NCI-H2081 treated with DMSO at 0.1 percent for 48 hours (cell line): Measurements from ENCODE around the gene ADNP.
"Not testable (repeated sequence)": the region's sequence is repeated elsewhere in the genome, so short reads cannot be mapped to it uniquely, and the experiment has no call there.

Experiments used
- DNase-seq: peaks from one replicate; lab custom pipeline; 2025; lab: John Stamatoyannopoulos, UW

ADNP gene

DNA sequence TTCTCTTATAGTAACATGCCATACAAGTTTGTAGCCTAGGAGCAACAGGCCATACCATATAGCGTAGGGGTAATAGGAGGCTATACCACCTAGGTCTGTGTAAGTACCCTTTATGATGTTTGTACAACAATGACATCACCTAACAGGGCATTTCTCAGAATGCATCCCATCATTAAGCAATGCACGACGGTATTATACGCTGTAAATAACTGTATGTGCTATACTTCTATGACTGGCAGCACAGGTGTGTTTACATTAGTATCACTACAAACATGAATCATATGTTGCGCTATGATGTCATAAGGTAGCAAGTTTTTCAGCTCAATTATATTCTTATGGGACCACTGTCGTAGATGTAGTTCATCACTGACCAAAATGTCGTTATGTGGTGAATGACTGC lies 31.0 kb downstream of the ADNP start:
- DNase-seq: no peak

DNA sequence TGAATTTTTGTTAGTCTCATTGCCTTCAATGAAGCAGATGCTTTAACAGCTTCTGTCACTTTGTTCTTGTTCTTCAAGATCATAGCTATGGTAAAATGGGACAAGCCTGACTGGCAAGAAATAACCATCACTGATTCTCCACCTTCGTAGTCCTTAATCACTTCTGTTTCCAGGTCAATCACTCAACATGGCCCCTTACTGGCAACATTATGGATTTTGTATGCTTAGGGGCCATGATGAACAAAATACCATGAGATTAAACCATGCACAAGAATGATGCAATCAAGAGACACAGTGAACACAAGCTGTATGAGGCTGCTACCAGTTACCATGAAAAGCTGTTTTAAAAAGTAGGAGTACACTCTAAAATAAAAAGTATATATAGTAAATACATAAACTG lies 32.8 kb downstream of the ADNP start:
- no peak for DNase-seq

DNA sequence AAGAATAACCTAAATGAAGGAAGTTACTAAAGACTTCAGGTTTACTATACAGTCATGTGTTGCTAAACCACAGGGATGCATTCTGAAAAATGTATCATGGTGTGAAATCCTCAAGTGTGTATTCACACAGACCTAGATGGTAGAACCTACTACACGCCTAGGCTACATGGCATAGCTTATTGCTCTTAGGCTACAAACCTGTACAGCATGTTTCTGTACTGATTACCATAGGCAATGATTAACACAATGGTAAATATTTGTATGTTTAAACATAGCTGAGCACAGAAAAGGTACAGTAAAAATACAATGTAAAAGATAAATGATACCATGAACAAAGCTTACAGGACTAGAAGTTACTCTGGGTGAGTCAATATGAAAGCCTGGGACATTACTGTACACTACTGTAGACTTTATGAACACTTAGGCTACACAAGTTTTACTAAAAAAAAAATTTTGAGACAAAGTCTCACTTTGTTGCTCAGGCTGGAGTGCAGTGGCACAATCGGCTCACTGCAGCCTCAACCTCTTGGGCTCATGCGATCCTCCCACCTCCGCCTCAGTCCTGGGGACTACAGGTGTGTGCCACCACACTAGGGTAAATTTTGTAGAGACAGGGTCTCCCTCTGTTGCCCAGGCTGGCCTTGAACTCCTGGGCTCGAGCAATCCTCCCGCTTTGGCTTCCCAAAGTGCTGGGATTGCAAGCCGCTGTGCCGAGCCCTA lies 36.0 kb downstream of the ADNP start:
- no peak for DNase-seq

DNA sequence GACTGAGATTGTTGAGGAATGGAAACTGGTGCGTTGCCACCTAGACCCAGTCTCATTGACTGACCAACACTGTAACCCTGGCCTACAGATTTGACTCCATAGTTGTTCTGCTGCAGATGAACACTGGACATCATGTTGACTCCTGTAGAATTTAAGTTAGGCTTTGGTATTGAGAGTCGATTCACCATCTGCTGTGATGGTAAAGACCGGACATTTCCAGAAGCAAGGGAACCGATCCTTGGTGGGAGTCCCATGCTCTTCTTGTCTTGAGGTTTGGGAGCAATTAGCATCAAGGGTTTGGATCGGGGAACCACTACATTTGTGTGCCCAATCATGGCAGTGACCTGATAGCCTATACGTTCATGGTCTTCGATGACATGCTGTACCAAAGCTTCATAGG lies 37.6 kb downstream of the ADNP start:
- DNase-seq: no peak

DNA sequence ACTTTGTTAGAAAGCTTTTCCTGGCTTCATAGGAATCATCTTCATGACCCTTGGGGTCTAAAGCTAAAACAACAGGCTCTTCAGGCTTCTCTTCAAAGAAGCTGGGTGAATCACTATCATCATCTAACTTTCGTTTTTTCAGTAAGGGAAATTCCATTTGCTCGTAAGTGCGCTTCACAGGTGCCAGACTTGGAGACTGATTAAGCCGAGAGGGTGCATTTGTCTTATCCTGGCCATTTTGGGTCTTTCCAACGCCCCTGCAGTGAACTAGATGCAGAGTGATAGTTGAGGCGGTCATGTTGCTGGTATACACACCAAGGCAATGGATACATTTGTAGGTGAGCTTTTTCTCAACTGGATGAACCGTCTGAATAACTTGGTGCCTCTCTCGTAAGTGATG lies 38.8 kb downstream of the ADNP start:
- DNase-seq: no peak

DNA sequence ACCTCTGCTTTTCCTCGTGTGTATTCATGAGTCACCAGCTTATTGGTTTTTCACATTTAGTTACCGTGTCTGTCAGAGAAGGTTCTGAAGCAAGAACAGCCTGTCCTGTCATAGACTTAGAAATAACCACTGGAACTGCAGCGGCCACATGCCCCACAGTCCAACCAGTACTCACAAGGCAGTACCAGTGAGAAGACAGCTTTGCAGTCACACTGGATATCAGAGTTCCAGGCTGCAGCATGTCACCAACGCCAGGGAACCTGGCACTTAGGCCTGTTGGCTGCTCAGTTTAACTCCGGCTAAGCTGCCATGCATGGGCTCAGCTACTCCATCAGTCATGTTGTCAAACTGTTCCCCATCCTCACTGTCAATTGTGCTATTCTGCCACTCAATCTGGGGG lies 40.1 kb downstream of the ADNP start:
- no peak for DNase-seq

DNA sequence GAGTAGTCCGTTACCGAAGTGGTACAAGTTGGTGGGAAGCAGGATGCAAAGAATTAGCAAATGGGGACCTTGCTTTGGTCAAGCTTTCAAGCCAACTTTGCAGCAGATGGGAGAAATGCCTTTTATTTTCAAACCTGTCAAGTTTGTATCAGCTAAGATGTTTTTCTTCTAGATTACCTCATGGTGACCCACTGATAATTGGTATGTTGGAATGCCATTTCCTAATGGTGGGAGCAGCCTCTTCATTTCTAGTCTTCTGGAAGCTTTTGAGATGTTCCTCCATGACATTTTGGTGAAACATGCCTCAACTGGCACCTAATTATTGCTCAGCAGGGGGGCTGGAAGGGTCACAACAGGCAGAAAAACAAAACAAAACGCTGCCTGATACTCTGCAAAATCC lies 43.7 kb downstream of the ADNP start:
- no peak for DNase-seq

DNA sequence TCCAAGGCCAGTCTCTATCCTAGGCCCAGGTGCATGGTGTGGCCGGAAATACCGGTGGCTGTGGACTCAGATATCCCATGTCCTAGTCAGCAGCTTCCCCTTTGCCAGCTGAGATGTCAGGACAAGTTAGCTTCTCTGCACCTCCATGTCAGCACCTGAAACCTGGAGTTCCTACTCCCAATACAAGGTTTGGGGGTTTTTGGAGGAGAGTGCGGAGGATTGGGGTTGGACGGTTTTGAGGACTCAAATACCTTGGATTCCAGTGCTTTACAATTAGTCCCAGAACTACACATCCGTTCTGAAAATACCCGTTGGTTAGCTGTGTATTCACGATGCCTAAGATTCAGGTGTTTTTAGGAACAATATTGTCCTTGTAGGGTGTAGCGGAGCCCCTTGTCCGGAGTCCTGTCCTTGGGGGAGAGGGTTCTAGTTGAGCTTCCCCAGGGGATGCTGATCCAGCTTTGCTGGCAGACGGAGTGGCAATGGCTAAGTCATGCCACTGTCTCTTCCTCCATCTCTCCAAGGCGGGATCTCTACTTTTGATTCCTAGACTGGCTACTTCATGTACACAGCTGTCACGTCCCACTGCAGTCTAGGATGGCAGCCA lies 45.0 kb downstream of the ADNP start:
- DNase-seq: no peak

DNA sequence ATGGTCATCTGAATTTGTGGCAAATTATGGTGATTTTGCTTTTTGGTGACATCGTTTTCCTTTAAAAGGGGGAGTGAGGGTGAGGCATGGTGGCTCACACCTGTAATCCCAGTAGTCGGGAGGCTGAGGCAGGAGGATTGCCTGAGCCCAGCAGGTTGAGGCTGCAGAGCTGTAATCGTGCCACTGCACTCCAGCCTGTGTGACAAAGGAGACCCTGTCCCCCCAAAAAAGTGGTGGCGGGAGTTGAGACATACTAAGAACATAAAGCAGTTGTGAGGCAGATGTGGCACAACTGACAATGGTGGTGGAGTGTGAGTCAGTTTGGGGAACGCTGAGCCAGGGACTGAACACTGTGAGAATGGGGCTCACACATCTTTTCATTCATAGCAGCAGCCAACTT lies 45.5 kb downstream of the ADNP start:
- DNase-seq: no peak

DNA sequence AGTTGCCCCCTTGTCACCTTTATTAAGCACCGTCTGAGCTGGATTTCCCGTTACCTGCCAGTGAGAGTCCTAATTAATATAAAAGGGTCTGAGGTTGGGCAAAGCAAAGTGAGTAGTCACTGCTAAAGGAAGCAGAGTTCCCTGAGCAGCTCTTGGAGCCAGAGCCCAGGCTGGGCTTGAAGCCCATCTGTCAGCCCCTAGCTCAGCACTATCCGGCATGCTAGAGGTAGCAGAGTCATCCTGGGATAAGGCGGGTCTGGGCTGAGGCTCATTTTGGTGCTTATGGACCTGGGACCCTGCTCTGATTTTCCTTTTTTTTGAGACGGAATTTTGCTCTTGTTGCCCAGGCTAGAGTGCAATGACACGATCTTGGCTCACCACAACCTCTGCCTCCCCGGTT lies 46.2 kb downstream of the ADNP start:
- no peak for DNase-seq

DNA sequence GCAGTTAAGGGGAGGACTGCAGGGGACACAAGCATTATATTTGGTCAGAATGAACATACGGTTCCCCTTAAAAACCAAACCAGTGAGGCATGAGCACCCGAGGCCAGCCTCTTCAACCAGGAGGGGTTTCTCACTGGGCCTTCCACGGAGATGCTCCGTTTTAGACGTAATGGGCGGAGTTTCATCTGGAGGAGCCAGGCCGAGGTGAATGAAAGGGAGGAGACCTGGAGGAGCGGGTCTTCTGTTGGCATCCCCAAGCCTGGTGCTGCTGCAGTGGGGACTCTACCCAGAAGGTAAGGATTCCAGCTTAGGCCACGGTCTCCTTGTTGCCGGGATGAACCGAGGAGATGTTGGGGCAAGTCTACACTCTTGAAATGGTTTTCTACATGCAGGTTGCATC lies 47.4 kb downstream of the ADNP start:
- DNase-seq: no peak

DNA sequence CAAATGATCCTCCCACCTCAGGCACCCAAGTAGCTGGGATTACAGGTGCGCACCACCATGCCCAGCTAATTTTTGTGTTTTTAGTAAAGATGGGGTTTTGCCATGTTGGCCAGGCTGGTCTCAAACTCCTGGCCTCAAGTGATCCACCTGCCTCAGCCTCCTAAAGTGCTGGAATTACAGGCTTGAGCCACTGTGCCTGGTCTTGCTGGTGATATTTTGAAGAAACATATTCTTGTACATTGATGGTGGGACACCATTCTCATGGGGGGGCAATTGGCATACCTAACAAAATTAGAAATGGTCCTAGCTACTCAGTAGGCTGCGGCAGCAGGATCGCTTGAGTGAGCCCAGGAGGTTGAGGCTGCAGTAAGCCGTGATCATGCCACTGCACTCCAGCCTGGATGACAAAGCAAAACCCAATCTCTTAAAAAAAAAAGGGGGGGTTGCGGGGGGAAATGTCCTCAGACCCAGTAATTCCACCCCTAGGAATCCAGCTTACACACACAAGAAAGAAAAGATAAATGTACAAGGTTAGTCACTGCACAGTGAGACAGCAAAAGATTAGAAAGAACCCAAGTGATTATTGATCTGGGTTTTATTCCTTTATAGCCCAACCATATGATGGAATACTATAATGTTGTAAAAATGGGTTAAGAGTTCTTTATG lies 49.3 kb downstream of the ADNP start:
- DNase-seq: not testable (repeated sequence)

DNA sequence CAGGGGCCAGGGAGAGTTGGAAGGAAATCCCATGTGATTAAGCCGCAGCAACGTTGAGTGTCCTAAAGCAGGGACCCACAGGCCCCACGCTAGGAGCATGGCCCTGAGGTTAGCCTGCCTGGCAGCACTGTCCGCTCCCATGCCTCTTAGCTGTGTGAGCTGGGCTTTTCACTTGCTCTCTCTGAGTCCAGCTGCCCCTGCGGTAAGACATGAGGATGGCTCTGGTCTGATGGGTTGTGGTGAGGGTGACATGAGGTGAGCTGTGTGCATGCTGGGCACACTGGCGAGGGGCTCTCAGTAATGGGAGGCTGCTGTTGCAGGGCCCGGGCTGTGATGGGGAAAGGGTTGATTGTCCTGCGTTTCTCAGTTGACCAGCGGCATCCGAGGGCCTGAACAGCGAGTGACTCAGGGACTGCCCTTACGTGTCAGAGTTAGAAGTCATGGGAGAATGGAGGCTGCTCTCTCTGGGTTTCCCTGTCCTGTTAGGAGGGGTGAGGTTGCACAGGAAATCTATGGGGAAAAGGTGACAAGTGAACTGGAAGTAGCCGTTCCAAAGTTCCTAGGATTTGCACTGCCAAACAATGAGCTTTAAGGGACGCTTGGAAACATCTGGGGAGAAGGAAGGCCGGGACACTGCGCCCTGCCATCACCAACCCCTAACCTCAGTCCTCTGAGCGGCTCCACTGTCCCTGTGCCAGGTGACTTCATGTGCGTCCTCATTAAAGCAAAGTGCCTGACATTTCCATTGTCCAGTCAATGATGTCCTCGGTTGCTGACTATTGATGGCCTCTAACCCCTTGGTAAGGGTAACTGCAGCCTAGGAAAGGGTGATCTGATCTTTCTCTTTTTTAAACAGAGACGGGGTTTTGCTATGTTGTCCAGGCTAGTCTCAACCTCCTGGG lies 51.3 kb downstream of the ADNP start:
- no peak for DNase-seq

DNA sequence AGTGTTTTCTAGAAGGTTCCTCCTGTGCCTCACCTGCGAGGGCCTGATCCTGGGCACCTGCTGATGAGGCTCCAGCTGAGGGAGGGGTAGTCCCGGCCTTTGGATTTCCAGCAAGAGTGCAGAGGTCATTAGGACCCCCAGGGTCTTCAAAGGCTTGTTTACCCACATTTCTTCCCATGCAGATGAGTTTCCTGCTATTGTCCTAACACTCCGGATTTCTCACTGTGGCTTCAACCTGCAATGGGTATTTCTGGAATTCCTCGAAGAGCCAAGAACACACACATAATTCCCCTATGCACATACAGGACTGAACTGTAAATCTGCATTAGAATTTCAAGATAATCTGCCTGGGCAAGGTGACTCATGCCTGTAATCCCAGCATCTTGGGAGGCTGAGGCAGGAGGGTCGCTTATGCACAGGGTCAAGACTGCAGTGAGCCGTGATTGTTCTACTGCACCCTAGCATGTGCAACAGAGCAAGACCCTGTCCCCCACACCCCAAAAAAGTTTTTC lies 53.9 kb downstream of the ADNP start:
- DNase-seq: no peak

DNA sequence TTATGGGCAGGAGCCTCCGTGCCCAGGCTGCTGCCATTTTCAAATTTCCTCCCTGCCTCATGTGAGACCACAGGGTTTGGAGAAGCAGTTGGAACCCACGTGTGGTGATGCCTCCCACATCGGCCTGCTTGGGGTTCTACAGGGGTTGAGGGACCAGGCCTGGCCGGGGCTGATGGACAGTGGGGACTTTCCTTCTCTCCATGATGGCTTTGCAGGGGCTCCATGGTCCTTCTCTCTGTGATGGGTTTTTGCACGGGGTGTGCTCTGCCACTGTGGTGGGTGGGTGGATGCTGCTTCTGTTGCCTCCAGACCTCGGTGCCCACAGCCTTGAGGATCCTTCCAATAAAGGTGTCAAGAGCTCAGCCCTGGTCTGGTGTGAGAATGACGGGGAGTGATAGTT lies 54.4 kb downstream of the ADNP start:
- DNase-seq: no peak

DNA sequence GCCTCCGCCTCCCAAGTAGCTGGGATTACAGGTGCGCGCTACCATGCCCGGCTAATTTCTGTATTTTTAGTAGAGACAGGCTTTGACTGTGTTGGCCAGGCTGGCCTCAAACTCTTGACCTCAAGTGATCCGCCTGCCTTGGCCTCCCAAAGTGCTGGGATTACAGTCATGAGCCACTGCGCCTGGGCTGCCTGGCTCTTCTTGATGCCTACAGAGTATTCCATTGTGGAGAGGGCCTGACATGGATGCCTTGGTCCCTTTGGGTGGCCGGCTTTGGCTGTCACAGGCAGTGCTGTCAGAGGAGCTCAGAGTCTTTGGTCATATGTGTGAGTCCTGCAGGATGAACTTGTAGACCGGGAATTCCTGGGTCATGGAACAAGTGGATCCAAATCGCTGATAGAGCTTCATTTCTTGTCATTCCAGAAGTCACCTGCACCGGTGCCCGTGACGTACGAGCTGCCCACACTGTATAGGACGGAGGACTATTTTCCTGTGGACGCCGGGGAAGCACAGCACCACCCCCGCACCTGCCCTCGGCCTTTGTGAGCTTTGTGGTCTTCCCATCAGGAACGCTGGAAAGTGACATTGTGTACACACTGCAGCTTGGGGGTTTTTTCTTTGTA lies 55.1 kb downstream of the ADNP start:
- no peak for DNase-seq

DNA sequence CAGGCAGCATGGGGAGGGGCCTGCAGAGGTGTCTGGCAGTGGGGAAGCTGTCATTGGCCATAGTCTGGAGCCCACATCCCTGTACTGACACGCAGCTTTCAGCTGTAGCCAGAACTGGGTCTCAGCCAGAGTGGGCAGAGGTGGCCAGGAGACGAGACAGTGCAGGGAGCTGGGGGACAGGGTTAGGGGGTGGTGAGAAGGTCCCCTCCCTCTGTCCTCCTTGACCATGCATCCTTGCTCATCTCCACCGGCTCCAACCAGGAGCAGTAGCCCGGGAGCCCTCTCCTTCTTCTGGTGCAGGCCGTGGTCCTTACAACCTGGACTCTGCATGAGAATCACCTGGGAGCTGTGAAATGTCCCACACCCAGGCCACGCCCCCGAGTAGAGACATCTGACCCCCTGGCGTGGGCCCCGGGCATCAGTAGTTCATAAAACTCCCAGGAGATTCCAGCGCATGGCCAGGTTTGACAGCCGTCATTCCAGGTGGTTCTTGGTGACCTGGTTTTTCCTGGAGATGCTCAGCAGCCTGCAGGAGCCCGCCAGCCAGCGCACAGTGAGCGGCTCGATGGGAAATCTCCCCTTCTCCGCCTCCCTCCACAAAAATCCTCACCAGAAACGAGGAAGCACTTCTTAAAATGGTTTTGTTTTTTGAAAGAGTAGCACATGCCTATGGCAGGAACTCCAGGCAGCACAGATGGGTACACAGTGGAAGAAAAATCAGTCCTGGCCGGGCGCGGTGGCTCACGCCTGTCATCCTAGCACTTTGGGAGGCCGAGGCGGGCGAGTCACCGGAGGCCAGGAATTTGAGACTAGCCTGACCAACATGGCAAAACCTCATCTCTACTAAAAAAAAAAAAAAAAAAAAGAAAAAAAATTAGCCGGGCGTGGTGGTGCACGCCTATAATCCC lies 56.2 kb downstream of the ADNP start:
- no peak for DNase-seq

DNA sequence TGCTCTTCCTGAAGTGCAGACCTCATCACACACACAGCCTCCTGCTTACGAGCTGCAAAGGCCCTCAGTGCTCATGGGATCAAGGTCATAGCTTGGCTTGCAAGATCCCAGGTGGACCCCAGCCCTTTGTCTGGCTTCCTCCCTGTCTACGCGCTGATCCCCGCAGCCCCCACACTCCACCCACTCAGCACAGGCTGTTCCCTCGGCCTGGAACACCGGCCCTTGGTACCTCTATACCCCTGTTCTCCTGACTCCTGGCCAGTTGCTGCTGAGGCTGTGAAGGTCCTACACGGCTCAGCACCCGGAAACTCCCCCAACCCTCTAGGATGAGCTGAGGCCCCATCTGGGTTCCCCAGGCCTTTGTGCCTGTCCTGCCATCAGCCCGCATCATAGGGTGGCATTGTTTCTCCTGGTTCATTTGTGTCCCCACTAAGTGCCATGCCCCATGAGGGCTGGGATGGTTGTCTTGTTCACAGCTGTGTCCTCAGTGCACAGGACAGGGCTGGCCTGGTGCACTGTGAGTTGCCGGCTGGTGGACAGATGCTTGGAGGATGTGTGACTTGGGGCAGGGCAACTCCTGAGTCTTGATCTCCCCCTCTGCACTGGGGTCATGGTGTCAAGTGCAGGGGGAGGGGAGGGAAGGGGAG lies 57.0 kb downstream of the ADNP start:
- no peak for DNase-seq

DNA sequence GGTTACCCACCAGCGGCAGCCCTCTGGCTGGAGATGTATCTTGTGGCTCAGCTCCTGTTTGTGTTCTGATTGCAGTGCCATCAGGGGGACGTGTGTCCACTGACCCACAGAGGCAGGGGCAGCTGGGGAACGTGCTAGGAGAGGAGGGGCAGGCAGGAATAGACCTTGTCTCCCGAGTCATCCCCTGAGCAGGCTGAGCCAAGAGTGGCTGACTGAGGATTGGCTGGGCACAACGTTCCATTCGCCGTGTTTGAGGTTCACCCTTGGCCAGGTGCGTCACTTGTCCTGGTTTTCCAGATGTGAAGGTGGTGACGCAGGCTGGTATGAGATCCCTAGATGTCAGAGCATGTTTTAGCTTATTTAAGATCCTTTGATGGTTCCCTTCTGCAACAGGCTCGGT lies 57.7 kb downstream of the ADNP start:
- no peak for DNase-seq
